NB4 (cell line): Measurements from ENCODE around the gene DDX27.

Source experiments
- CTCF ChIP-seq: IDR thresholded peaks from one replicate; pipeline ENCODE4 v1.5.1; 2012; ENCODE audit warnings: low read depth, low read length
- MAX ChIP-seq: IDR thresholded peaks from 2 replicates; pipeline ENCODE4 v1.6.1; 2011; ENCODE audit warnings: low read depth, low read length
- MYC ChIP-seq: IDR thresholded peaks from 2 replicates; pipeline ENCODE4 v1.6.1; 2011; ENCODE audit warnings: low read depth, low read length
- POLR2A ChIP-seq: IDR thresholded peaks from 2 replicates; pipeline ENCODE4 v1.6.1; 2011; ENCODE audit warnings: mild to moderate bottlenecking; ENCODE audit not compliant: insufficient read length; ENCODE audit errors: extremely low read depth

- TF ChIP-seq POLR2A (no peak), CTCF (no peak), MAX (no peak), MYC (no peak)
Observed at GRCh38 chr20:49293122-49293521, 73.9 kb downstream of the DDX27 start.
